Mammary microvascular endothelial cell (primary cell): Measurements from ENCODE around the gene SLC43A1. TPM values are rescaled to one million over a fixed set of nuclear protein-coding genes. Genes with fewer than 3 reads are reported as not detected.

Experiments
- total RNA-seq: library from RNA; depleted of rRNA; stranded (reverse); fragments of >200 nt; gene quantifications from 2 replicates; pipeline ENCODE4 v1.2.3, GENCODE V29; 2015

Gene SLC43A1
- 4.5 and 7.2 TPM in 2 replicates for total RNA-seq

GRCh38 chr11:57515332-57516060 lies at the start of gene SLC43A1:
Gene SLC43A1, minus strand, starts transcription at chr11:57515702. Its CDS starts 1,591 bp downstream, at chr11:57514111.

GRCh38 chr11:57536947-57537619 lies 21.6 kb upstream of the SLC43A1 start, which contains the start of gene SMTNL1:
Gene SMTNL1, plus strand, starts transcription at chr11:57537595. Its CDS starts 5,048 bp downstream, at chr11:57542643.

GRCh38 chr11:57530596-57531507 lies 15.3 kb upstream of the SLC43A1 start, which contains the start of gene TIMM10:
Gene TIMM10, minus strand, starts transcription at chr11:57530754. Its CDS starts 565 bp downstream, at chr11:57530189.

GRCh38 chr11:57460022-57460757 lies 55.3 kb downstream of the SLC43A1 start, which contains the start of gene RTN4RL2:
Gene RTN4RL2, plus strand, starts transcription at chr11:57460528. Its CDS starts 338 bp downstream, at chr11:57460866.

Other genes starting within 250 kb of the SLC43A1 start
- gene TNKS1BP1, start 190.8 kb downstream of the SLC43A1 start, total RNA-seq = 51.0 and 53.1 TPM in 2 replicates
- 119 and 124 TPM in 2 replicates for gene SSRP1, start 179.8 kb downstream of the SLC43A1 start, total RNA-seq
- gene P2RX3, start 177.3 kb downstream of the SLC43A1 start, total RNA-seq = not detected in 2 replicates
- not detected in 2 replicates for gene PRG3, start 134.6 kb downstream of the SLC43A1 start, total RNA-seq
- gene PRG2, start 125.1 kb downstream of the SLC43A1 start, total RNA-seq = not detected in 2 replicates
- 56.3 and 68.5 TPM in 2 replicates for gene SLC43A3, start 88.6 kb downstream of the SLC43A1 start, total RNA-seq
- gene RTN4RL2, start 55.2 kb downstream of the SLC43A1 start, total RNA-seq = 0.15 and 0.67 TPM in 2 replicates
- gene TIMM10, start 15.1 kb upstream of the SLC43A1 start, total RNA-seq = 92.7 and 93.9 TPM in 2 replicates
- not detected in 2 replicates for gene SMTNL1, start 21.9 kb upstream of the SLC43A1 start, total RNA-seq
- 104 and 108 TPM in 2 replicates for gene UBE2L6, start 52.0 kb upstream of the SLC43A1 start, total RNA-seq
- gene SERPING1, start 82.0 kb upstream of the SLC43A1 start, total RNA-seq = 0.87 and 1.9 TPM in 2 replicates
- gene YPEL4, start 134.2 kb upstream of the SLC43A1 start, total RNA-seq = 0.25 TPM in 1 of 2 replicates, not detected in the other
- 18.1 and 21.4 TPM in 2 replicates for gene CLP1, start 142.1 kb upstream of the SLC43A1 start, total RNA-seq
- 42.8 and 48.2 TPM in 2 replicates for gene ZDHHC5, start 152.4 kb upstream of the SLC43A1 start, total RNA-seq
- gene MED19, start 196.5 kb upstream of the SLC43A1 start, total RNA-seq = 20.9 and 31.8 TPM in 2 replicates
- 57.9 and 61.2 TPM in 2 replicates for gene TMX2, start 196.9 kb upstream of the SLC43A1 start, total RNA-seq
- gene SELENOH, start 225.8 kb upstream of the SLC43A1 start, total RNA-seq = 273 and 291 TPM in 2 replicates
- gene BTBD18, start 236.1 kb upstream of the SLC43A1 start, total RNA-seq = not detected in 2 replicates
- 122 and 129 TPM in 2 replicates for gene CTNND1, start 246.1 kb upstream of the SLC43A1 start, total RNA-seq